ENCODE measurements around the gene EIF3D. TPM values are rescaled to one million over a fixed set of nuclear protein-coding genes. Genes with fewer than 3 reads are reported as not detected.

Gene EIF3D
- total and polyA plus RNA-seq, 2 of the 8 experiments (the other 6 are each of a cell fraction or from before 2014, with no cell fraction given) = 195 to 408 TPM

DNA sequence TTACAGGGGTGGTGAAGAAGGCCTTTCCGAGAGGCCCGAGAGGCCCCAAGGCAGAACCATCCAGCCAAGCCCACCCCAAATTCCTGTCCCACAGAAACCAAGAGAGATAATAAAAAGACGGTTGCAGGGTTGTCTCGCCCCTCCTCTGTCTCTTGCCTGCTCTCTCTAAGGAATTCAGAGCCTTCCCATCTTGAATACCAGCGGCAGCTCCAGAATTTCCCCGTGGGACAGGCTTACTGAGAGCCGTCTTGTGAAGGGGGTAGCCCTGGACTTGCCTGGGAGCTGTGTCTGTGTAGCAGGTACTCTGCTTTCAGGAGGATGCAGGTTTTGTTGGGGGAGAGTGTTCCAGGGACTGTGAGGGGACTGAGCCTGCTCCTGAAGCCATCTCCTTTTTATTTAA, 9.6 kb upstream of the EIF3D start (continued):
- TF ChIP-seq, protein P1, sequence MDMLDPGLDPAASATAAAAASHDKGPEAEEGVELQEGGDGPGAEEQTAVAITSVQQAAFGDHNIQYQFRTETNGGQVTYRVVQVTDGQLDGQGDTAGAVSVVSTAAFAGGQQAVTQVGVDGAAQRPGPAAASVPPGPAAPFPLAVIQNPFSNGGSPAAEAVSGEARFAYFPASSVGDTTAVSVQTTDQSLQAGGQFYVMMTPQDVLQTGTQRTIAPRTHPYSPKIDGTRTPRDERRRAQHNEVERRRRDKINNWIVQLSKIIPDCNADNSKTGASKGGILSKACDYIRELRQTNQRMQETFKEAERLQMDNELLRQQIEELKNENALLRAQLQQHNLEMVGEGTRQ (IDR thresholded peaks at IDR 0.05; ENCODE audit: low read length) = no peak
- TF ChIP-seq POLR2AphosphoS5 (IDR thresholded peaks at IDR 0.05; ENCODE audit: low read depth, low read length) (no peak), YY1 (IDR thresholded peaks at IDR 0.05; ENCODE audit: low read depth, low read length) (no peak)
